ENCODE data around the gene PIAS2.
"Not testable (repeated sequence)": the region's sequence is repeated elsewhere in the genome, so short reads cannot be mapped to it uniquely, and the experiment has no call there.

Gene PIAS2

DNA sequence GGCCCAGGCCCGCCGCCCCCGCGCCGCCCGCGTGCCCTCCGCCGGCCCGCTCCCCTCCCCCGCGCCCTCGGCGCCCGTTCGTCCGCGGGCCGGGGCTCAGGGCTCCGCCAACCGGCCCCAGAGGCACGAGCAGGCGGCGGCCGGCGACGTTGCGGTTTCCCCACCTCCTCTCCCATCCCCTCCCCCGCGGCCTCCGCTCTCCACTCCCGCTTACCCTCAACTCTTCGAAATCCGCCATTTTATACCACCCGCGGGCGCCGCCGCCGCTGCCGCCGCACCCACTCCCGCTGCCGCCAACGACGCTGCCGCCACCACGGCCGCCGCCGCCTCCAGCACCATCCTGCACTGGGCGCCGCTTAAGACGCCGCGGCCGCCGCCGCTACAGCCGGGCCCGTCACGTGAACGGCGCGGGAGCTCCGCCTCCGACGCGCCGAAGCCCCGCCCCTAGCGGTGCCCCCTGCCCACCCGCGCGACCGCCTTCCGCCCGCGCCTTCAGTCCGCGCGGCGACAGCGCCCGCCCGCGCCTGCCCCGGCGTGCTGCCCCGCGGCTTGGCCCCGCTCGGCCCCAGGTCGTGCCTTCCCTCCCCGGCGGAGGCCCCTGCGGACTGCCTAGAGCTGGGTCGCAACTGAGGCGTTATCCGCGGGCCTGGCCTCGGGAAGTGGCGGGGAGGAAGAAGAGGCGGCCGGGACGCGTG lies at the start of gene PIAS2, which contains the start of gene KATNAL2:
PIAS2 (minus strand) TSS at position 400 of the 695 bp plus-strand sequence; CDS start at position 238, 162 bp downstream.
KATNAL2 (plus strand) TSS at position 495 of the 695 bp plus-strand sequence. CDS start 29,271 bp downstream, outside the sequence.
- DNase-seq (ENCODE audit: low read depth in 3 of 3), result peak; percentile 43 to 65 (median 59)

DNA sequence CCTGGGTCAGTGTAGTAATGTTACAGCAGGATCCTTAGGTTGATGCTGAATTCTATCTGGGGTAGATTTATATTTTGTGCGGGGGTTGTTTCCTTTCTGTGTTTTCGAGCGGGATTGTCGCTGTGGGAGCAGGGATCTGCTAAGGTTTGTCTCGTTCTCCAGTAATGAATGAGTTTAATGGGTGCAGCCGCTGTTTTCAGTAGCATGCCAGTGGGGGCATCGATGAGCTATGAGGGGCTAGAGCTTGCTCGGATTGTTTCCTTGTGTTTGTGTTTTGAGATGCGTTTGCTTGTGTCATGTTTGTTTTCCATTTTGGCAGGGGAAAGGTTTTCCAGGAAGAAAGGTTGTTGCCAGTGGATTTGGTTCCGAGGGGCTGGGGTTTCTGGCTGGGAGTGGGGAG lies 49.0 kb upstream of the PIAS2 start:
- not testable (repeated sequence) for DNase-seq (ENCODE audit: low read depth in 3 of 3)

DNA sequence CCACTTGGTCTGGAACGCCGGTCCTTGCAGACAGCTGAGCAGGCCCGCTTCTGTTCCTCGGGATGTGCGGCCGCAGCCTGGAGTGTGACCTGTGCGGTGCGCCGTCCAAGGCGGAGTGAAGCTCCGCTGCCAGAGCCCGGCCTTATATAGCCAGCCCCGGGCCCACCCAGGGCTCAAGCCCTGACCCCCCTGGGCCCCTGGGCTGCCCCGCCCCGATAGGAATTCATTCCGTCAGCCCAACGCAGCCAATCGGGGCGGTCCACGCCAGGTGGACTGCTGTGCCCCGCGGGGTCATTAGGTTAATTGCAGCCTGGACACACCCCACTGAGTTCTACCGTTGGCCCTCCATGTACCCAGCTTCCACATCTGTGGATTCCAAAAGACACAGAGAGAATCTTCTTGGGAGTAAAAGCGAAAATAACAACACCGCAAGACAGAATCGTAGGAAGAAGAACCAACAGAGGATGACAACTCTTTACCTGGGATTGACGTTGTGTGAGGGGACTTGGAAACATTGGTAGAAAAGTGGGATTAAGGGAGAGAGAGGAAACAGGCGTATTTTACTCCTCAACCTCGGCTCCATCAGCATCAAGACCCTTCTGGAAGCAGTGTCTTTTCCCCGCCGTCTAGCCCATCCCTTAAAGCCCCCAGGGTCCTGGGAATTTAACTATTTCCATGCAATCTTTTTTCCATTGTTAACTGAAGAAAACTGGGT lies 47.4 kb upstream of the PIAS2 start:
- not testable (repeated sequence) for DNase-seq (ENCODE audit: low read depth in 3 of 3)

GRCh38 chr18:46963656-46964578 lies 46.6 kb upstream of the PIAS2 start:
- DNase-seq (ENCODE audit: low read depth in 3 of 3), result not testable (repeated sequence)

DNA sequence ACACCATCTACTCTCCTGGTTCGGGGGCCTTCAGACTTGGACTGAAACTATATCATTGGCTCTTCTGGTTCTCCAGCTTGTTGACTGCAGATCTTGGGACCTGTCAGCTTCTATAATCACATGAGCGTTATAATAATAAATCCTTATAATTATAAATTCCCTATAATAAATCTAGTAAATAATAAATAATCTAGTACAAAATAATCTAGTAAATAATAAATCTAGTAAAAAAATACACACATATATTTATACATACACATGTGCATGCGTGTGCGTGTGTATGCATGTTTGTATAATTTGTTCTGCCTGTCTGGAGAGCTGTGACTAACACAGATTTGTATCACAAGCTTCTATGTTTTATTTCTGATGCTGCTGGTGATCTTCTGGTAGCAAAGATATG lies 40.9 kb upstream of the PIAS2 start:
- DNase-seq (ENCODE audit: low read depth in 3 of 3), result no peak

DNA sequence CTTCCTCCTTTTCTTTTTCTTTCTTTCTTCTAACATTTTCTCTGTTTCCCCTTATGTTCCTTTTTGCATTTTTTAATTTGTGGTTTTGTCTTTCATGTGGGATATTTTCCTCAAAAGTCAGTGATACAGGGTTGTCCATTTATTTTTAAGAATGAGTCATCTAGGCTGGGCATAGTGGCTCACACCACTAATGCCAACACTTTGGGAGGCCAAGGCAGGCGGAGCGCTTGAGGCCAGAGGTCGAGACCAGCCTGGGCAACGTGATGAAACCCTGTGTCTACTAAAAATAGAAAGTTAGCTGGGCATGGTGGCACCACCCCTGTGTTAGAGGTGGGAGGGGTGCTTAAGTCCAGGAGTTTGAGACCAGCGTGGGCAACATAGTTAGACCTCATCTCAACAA lies 35.9 kb upstream of the PIAS2 start:
- no peak for DNase-seq (ENCODE audit: low read depth in 3 of 3)

GRCh38 chr18:46950064-46950656 lies 32.9 kb upstream of the PIAS2 start:
- DNase-seq (ENCODE audit: low read depth in 3 of 3), result no peak

- DNase-seq (ENCODE audit: low read depth in 3 of 3), result peak; percentile 40 to 47 (median 41)
These were observed 29.5 kb upstream of the PIAS2 start for GRCh38 chr18:46946656-46947282.

DNA sequence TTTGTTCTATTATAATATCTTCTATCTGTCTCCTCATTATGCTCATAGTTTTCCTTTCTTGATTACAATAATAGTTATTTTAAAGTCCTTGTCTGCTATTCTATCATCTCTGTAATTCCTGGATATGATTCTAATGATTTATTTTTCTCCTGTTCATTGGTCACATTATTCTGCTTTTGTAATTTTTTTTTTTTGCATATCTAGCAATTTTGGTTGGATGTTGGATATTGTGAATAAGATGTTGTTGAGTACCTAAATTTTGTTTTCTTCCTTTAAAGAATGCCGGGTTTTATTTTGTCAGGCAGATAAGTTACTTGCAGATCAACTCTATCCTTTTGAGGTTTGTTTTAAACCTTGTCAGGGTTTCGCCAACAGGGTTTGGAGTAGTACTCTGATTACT lies 25.3 kb upstream of the PIAS2 start:
- DNase-seq (ENCODE audit: low read depth in 3 of 3), result no peak

DNA sequence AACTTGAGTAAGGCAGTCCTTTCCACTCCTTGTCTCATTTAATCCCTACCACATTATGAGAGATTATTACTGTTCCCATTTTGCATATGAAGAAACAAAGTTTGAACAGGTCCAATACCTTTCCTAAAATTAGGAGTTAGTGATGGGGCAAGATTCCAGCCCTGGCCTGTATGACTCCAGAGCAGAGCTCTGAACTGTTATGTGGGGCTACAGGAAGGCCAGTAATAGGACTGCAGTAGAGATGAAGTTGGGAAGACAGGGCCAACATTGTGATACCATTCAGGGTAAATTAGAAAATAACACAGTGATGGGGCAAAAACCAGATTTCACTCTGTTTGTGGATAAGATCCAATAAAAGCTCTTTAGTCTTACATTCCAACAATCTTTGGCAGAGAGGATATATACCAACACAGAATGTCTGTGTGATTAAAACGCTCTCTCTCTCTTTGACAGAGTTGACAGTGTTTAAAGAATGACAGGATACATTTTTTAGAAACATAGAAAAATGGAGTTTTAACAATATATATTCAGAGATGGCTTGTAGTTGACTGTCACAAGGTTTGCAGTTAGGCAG lies 22.8 kb upstream of the PIAS2 start:
- no peak for DNase-seq (ENCODE audit: low read depth in 3 of 3)

DNA sequence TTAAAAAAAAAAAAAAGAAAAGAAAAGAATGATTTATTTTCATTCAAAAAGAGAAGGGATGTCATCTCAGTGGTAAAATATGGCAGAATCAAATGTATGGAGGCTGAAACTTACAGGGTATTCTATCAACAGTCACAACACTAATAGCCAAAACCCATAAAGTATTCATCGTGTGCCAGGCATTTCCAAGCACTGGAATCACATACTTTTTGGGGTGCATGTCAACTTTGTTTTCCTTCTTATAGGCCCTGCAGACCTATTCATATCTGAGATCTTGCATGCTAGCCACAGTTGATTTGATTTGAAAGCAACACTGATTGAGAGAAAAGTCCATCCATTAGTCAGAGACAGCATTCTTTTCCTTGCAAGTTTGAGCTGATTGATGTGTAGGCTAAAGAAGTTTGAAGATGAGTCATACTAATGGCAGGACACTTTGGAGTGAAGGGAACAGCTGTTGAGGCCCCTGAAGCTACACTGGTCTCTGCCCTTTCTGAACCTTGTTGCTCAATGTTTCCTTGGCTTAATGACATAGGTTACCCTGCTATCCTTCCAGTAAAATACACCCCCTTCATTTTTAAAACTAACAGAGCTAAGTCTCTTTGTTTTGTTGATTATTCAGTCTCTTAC lies 22.1 kb upstream of the PIAS2 start:
- no peak for DNase-seq (ENCODE audit: low read depth in 3 of 3)

DNA sequence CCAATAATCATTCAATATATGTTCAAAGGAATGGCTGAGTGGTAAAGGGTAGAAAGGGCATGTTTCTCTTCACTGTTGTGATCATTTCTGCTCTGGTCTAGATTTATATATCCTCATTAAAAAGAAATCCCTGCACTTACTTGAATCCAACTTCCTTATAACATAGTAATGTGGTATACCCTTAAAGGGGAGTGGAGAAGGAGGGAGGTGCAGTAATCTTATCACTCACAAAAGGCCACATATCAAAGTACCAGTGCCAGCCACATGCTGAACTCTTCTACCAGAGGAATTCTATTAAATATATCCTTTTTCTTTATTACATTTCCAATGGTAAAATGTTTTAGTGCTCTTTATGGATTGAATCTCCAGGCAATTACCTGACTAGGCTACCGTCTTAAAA lies 3.3 kb upstream of the PIAS2 start:
- no peak for DNase-seq (ENCODE audit: low read depth in 3 of 3)

GRCh38 chr18:46920067-46920466 lies 2.8 kb upstream of the PIAS2 start:
- DNase-seq (ENCODE audit: low read depth in 3 of 3), result no peak

DNA sequence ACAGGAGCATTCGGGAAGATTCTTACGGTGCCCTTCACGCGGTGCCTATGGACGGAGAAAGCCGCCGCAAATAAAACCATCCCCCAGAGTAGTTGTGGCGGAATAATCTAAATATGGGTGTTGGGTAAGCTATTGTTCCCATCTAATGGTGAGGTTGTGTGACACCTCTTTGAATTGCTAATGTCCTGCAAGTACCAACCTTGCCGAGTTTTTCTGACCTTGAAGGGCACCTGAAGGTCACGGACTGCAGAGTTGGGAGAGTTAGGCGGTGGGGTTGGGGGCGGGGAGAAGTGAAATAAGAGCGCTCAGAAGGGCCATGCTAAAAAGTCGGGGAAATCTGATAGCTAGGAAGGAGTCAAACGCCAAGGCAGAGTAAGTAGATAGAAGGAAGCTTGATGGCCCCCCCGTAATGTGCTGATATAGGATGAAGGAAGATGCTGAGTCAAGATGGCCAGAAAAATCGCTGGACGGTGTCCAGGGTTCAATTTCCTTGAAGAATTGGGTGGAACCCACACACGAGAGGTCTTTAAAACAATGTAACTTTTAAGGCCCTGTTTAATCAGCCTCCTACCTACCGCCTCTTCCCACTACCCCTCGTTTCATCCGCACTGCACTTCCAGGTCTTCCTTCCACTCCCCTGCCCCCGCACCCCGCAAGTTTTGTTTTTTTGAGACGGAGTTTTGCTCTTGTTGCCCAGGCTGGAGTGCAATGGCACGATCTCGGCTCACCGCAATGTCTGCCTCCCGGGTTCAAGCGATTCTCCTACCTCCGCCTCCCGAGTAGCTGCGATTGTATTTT lies 695 bp upstream of the PIAS2 start:
- DNase-seq (ENCODE audit: low read depth in 3 of 3), result no peak

DNA sequence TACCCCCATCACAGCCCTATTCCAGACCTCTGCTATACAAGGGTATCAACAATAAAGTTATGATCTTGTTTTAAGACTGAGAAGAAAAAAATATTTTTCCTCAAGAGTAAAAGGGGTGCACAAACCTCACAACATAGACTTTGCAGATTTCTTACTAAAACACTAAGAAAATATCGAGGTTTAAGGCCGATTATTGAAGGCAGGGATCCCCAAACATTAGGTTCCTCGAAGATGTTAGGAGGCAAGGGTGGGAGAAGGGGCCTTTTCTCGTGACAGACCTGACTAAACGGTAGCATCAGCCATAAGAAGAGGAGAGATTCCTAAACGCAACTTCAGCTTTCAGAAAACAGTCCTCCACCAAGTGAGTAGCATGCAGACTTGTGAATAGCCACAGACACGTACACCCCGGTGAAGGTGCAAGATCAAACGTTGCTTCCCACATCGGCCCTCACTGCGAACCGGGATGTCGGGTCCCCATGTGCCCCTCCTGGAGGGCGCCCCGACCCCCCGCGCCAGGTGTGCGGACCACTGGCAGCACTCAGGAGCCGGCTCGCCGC lies 678 bp downstream of the PIAS2 start:
- DNase-seq (ENCODE audit: low read depth in 3 of 3), result no peak

GRCh38 chr18:46915800-46916550 lies 1.3 kb downstream of the PIAS2 start:
- no peak for DNase-seq (ENCODE audit: low read depth in 3 of 3)

DNA sequence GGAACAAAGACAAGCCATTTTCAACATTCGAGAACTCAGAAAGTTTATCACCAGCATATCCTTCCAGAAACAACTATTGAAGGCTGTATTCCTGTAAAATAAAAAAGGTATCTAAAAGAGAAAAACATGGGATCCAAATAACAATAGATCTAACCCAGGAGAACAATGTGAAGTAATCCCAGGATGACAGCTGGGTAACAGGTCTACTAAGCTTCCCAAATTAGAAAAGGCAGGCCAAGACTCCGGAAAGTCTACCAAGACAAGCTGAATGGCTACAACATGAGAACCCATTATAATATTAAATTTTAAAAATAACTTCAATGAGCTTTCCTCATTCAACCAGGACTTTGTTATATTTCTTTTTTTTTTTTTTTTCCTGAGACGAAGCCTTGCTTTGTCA lies 6.5 kb downstream of the PIAS2 start:
- DNase-seq (ENCODE audit: low read depth in 3 of 3), result no peak

DNA sequence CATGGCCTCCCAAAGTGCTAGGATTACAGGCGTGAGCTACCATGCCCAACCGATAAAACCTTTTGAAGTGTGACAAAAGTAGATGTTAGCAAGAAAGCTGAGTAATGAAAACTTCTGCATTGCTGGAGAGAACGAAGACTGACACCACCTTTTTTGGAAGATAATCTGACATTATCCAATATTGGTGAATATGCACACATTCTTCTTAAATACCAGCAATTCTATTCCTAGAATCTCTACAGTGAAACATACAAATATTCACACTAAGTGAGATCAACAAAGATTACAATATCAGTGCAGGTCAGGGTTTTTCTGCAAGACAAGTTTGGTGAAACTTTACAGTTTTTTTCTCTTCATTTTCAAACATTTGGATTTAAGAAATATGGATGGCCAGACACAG lies 7.8 kb downstream of the PIAS2 start:
- no peak for DNase-seq (ENCODE audit: low read depth in 3 of 3)

- no peak for DNase-seq (ENCODE audit: low read depth in 3 of 3)
These were observed 13.9 kb downstream of the PIAS2 start for GRCh38 chr18:46903406-46903805.
